IMR-90 (cell line): ENCODE data around the gene TSEN15.

Experiments used
- BHLHE40 ChIP-seq: fragments of 150-350 bp; IDR thresholded peaks from 2 replicates; pipeline ENCODE4 v1.6.1; 2016; ENCODE audit warnings: mild to moderate bottlenecking, low read depth, low read length
- CEBPB ChIP-seq: IDR thresholded peaks from 2 replicates; pipeline ENCODE4 v1.6.1; 2012; ENCODE audit warnings: low read depth, low read length, improper control_type of control experiment
- MAFK ChIP-seq: IDR thresholded peaks from 2 replicates; pipeline ENCODE4 v1.6.1; 2012; ENCODE audit warnings: low read depth, low read length, improper control_type of control experiment
- MXI1 ChIP-seq: IDR thresholded peaks from 2 replicates; pipeline ENCODE4 v1.6.1; 2012; ENCODE audit warnings: low read depth, mild to moderate bottlenecking, low read length, moderate library complexity, borderline replicate concordance
- POLR2A ChIP-seq: IDR thresholded peaks from 2 replicates; pipeline ENCODE4 v1.6.1; 2012; ENCODE audit warnings: mild to moderate bottlenecking, low read depth, low read length
- RFX5 ChIP-seq: IDR thresholded peaks from 2 replicates; pipeline ENCODE4 v1.8.0; 2012; ENCODE audit warnings: low read depth, mild to moderate bottlenecking, low read length, moderate library complexity
- SMC3 ChIP-seq: fragments of 150-350 bp; IDR thresholded peaks from 2 replicates; pipeline ENCODE4 v1.6.1; 2016; ENCODE audit warnings: low read depth, mild to moderate bottlenecking, antibody characterized with exemption, low read length, moderate library complexity
- TF ChIP-seq, protein P1 (sequence below): conservative IDR thresholded peaks from 2 replicates; pipeline ENCODE4 v1.5.1; 2012; ENCODE audit warnings: mild to moderate bottlenecking, low read depth, low read length, improper control_type of control experiment
- TF ChIP-seq, protein P2 (sequence below): fragments of 150-350 bp; IDR thresholded peaks from 2 replicates; pipeline ENCODE4 v1.6.1; 2017; ENCODE audit warnings: mild to moderate bottlenecking, antibody characterized with exemption, low read length, low read depth

DNA sequence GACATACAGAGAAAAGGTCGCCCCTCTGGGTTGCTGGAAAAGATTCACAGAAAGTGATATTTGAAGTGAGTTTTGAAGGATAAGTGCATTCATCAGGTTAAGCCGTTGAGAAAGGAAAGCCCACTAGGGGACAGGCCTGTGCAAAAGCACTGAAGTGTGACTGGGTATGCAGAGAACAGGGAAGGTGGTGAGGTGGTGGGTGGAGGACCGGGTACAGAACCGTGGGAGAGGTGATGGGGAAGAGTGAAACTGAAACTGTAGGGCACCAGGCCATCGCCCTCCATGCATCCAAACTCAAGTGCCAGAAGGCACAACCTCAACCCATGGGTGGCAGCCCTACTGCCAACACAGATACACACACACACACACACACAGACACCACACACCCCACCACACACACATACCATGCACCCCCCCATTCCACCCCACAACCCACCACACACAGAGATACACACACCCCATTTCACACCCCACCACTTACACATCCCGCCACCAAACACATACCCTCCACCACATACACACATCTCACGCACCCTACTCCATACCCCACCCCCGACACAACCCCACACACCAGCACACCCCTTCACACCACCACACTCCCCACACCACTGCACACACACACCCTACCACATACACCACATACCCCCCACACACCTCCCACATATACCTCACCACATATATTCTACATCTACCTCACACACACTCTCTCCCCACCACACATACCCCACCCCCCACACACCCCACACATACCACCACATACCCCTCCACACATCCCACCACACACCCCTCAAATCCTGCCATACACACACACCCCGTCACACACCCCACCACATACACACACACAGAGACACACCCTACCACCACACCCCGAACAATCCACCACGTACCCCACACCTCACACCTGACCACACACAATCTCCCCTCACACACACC, 59.0 kb downstream of the TSEN15 start:
- TF ChIP-seq, protein P1, sequence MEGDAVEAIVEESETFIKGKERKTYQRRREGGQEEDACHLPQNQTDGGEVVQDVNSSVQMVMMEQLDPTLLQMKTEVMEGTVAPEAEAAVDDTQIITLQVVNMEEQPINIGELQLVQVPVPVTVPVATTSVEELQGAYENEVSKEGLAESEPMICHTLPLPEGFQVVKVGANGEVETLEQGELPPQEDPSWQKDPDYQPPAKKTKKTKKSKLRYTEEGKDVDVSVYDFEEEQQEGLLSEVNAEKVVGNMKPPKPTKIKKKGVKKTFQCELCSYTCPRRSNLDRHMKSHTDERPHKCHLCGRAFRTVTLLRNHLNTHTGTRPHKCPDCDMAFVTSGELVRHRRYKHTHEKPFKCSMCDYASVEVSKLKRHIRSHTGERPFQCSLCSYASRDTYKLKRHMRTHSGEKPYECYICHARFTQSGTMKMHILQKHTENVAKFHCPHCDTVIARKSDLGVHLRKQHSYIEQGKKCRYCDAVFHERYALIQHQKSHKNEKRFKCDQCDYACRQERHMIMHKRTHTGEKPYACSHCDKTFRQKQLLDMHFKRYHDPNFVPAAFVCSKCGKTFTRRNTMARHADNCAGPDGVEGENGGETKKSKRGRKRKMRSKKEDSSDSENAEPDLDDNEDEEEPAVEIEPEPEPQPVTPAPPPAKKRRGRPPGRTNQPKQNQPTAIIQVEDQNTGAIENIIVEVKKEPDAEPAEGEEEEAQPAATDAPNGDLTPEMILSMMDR: no peak
- TF ChIP-seq BHLHE40 (no peak), SMC3 (no peak), POLR2A (no peak), MXI1 (no peak), CEBPB (no peak), MAFK (no peak), RFX5 (no peak)
- TF ChIP-seq, protein P2, sequence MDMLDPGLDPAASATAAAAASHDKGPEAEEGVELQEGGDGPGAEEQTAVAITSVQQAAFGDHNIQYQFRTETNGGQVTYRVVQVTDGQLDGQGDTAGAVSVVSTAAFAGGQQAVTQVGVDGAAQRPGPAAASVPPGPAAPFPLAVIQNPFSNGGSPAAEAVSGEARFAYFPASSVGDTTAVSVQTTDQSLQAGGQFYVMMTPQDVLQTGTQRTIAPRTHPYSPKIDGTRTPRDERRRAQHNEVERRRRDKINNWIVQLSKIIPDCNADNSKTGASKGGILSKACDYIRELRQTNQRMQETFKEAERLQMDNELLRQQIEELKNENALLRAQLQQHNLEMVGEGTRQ: no peak
